HG02973 (cell line): ENCODE results near the gene ALKBH5.
A peak's percentile ranks its signal among the peaks of the same experiment; 100 is the strongest.

ENCODE experiments used
- ATAC-seq: cut with Tn5 transposase; IDR thresholded peaks from one replicate; pipeline ENCODE4 v1.9.1; 2021; ENCODE audit warnings: moderate library complexity; ENCODE audit not compliant: unreplicated experiment

The ALKBH5 gene

GRCh38 chr17:18217412-18218015 is 33.9 kb downstream of the ALKBH5 start:
- no peak for ATAC-seq

- ATAC-seq = no peak
Measured at GRCh38 chr17:18218756-18219415, 35.3 kb downstream of the ALKBH5 start.

GRCh38 chr17:18224053-18224386 is 40.4 kb downstream of the ALKBH5 start:
- no peak for ATAC-seq

- no peak for ATAC-seq
Measured at GRCh38 chr17:18224387-18225120, 40.9 kb downstream of the ALKBH5 start.

GRCh38 chr17:18225121-18225641 is 41.6 kb downstream of the ALKBH5 start, which contains the start of gene LLGL1:
Gene LLGL1, plus strand, starts transcription at chr17:18225635. Its CDS starts 48 bp downstream, at chr17:18225683.
- ATAC-seq = peak; percentile 81

- no peak for ATAC-seq
Measured at GRCh38 chr17:18225642-18226283, 42.1 kb downstream of the ALKBH5 start.

GRCh38 chr17:18226284-18226945 is 42.8 kb downstream of the ALKBH5 start:
- no peak for ATAC-seq

- ATAC-seq = no peak
Measured at GRCh38 chr17:18227635-18228034, 44.0 kb downstream of the ALKBH5 start.

GRCh38 chr17:18228176-18228682 is 44.6 kb downstream of the ALKBH5 start:
- no peak for ATAC-seq

- ATAC-seq = no peak
Measured at GRCh38 chr17:18229254-18229653, 45.6 kb downstream of the ALKBH5 start.

GRCh38 chr17:18229771-18230170 is 46.1 kb downstream of the ALKBH5 start:
- ATAC-seq = no peak

GRCh38 chr17:18230288-18231141 is 46.9 kb downstream of the ALKBH5 start:
- ATAC-seq = no peak

- no peak for ATAC-seq
Measured at GRCh38 chr17:18231164-18231563, 47.5 kb downstream of the ALKBH5 start.

- ATAC-seq = no peak
Measured at GRCh38 chr17:18233803-18234518, 50.3 kb downstream of the ALKBH5 start.

- no peak for ATAC-seq
Measured at GRCh38 chr17:18234853-18235380, 51.3 kb downstream of the ALKBH5 start.

GRCh38 chr17:18235743-18236256 is 52.2 kb downstream of the ALKBH5 start:
- ATAC-seq = no peak

GRCh38 chr17:18236494-18236893 is 52.9 kb downstream of the ALKBH5 start:
- no peak for ATAC-seq

GRCh38 chr17:18237461-18237860 is 53.8 kb downstream of the ALKBH5 start:
- ATAC-seq = no peak

GRCh38 chr17:18238299-18238698 is 54.7 kb downstream of the ALKBH5 start:
- ATAC-seq = no peak
